GM18499 (cell line): ENCODE results near the gene PAQR9.
"Not testable (repeated sequence)": the region's sequence is repeated elsewhere in the genome, so short reads cannot be mapped to it uniquely, and the experiment has no call there.

Experiments
- ATAC-seq: cut with Tn5 transposase; IDR thresholded peaks from one replicate; pipeline ENCODE4 v1.9.1; 2021; ENCODE audit warnings: moderate number of reproducible peaks; ENCODE audit not compliant: insufficient read depth, unreplicated experiment

PAQR9 gene

GRCh38 chr3:142963516-142964448 lies at the start of gene PAQR9:
PAQR9 (minus strand) TSS chr3:142963674; CDS start chr3:142963336, 338 bp downstream.
- ATAC-seq: no peak

GRCh38 chr3:143011705-143012104 lies 48.2 kb upstream of the PAQR9 start:
- no peak for ATAC-seq

- ATAC-seq: no peak
Observed at GRCh38 chr3:143010024-143010423, 46.5 kb upstream of the PAQR9 start.

- ATAC-seq: no peak
Observed at GRCh38 chr3:143004823-143005222, 41.3 kb upstream of the PAQR9 start.

- no peak for ATAC-seq
Observed at GRCh38 chr3:143002727-143003126, 39.3 kb upstream of the PAQR9 start.

GRCh38 chr3:143002083-143002712 lies 38.7 kb upstream of the PAQR9 start:
- ATAC-seq: no peak

- ATAC-seq: peak; percentile 71
Observed at GRCh38 chr3:143001369-143002082, 38.1 kb upstream of the PAQR9 start, which contains the start of gene U2SURP. U2SURP (plus strand) TSS chr3:143001570; CDS start chr3:143001629, 59 bp downstream.

GRCh38 chr3:143001034-143001368 lies 37.5 kb upstream of the PAQR9 start:
- peak; percentile 47 for ATAC-seq

GRCh38 chr3:143000528-143000927 lies 37.1 kb upstream of the PAQR9 start:
- no peak for ATAC-seq

- no peak for ATAC-seq
Observed at GRCh38 chr3:142999881-143000280, 36.4 kb upstream of the PAQR9 start.

GRCh38 chr3:142998439-142998838 lies 35.0 kb upstream of the PAQR9 start:
- no peak for ATAC-seq

- no peak for ATAC-seq
Observed at GRCh38 chr3:142997330-142997729, 33.9 kb upstream of the PAQR9 start.

- ATAC-seq: no peak
Observed at GRCh38 chr3:142993958-142994442, 30.5 kb upstream of the PAQR9 start.

GRCh38 chr3:142992323-142992722 lies 28.8 kb upstream of the PAQR9 start:
- ATAC-seq: no peak

- no peak for ATAC-seq
Observed at GRCh38 chr3:142990721-142991120, 27.2 kb upstream of the PAQR9 start.

- not testable (repeated sequence) for ATAC-seq
Observed at GRCh38 chr3:142988826-142989225, 25.4 kb upstream of the PAQR9 start.

GRCh38 chr3:142988221-142988620 lies 24.7 kb upstream of the PAQR9 start:
- ATAC-seq: not testable (repeated sequence)

- no peak for ATAC-seq
Observed at GRCh38 chr3:142987707-142988106, 24.2 kb upstream of the PAQR9 start.

GRCh38 chr3:142987080-142987700 lies 23.7 kb upstream of the PAQR9 start:
- ATAC-seq: no peak

GRCh38 chr3:142984255-142984654 lies 20.8 kb upstream of the PAQR9 start:
- ATAC-seq: no peak
